ENCODE data around the gene ENPP1.

Gene ENPP1

GRCh38 chr6:131819572-131820124 is 11.8 kb downstream of the ENPP1 start:
- Histone ChIP-seq H3K4me1 (ENCODE audit: control insufficient read depth in 1 of 2, insufficient read depth in 1 of 2, low read depth in 1 of 2, low read length in 1 of 2) (no peaks in the 10 kb centered on the region), H3K4me3 (ENCODE audit: low read depth in 1 of 2, low read length in 1 of 2) (no peak overlapping the region), H3K36me3 (no peaks in the 10 kb centered on the region), H3K27ac (no peak overlapping the region), H3K27me3 (no peaks in the 10 kb centered on the region), H3K9me3 (no peaks in the 10 kb centered on the region)
- TF ChIP-seq CTCF (IDR thresholded peaks at IDR 0.05): no peak

DNA sequence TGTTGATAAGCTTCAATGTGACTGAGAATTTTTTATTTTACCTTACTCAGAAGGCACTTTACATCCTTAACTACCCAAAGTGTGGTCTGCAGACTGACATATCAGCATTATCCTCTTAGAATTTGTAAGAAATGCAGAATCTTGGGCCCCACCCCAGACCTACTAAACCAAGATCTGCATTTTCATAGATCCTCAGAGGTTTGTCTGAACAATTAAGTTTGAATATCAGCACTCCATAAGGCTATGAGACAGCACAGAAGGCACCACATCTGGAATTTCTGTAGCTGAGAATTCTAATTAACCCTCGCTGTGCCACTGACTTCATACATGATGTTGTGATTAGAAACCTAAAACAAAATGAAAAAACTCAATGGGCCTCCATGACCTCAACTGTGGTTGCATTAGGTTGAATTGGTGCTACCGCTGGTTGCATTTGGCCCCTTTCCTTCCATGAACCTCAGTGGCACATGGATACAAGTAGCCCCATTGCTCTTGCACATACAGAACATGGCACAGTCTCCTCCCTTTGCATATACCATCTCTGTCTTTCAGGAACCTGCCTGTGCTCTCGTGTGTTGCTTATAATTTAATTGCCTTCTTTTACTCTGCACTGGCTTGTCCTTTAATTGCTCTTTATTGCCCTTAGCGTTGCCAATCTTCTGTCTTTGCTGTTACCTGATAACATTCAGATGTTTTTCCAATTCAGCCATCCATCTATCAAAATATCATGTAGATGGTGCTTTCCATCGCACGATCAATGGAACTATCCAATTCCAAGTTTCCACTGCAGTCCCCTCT is 13.4 kb downstream of the ENPP1 start:
- H3K36me3 ChIP-seq: no peaks in the 10 kb centered on the region
- no peak overlapping the region for H3K27ac ChIP-seq
- H3K27me3 ChIP-seq: no peaks in the 10 kb centered on the region
- no peaks in the 10 kb centered on the region for H3K4me1 ChIP-seq (ENCODE audit: control insufficient read depth in 1 of 2, insufficient read depth in 1 of 2, low read depth in 1 of 2, low read length in 1 of 2)
- H3K4me3 ChIP-seq (ENCODE audit: low read depth in 1 of 2, low read length in 1 of 2): no peak overlapping the region
- no peak for TF ChIP-seq CTCF (IDR thresholded peaks at IDR 0.05)
- no peaks in the 10 kb centered on the region for H3K9me3 ChIP-seq

DNA sequence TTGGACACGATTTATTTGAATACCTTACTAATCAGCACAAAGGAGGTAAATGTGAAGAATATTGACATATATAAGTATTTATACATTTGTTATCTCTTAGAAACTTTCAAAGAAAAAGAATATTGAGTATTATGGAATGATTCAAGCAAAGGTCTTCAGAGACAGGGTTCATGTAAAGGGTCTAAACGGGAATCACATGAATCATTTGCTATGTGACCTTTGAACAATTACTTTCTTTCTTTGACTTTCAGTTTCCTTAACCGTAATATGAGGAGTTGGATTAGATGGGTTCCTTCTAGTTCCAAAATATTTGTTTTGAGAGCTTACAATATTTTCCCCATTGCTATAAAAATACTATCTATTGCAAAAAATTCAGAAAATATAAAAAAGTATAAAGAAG is 14.3 kb downstream of the ENPP1 start:
- Histone ChIP-seq H3K9me3 (no peaks in the 10 kb centered on the region), H3K4me1 (ENCODE audit: control insufficient read depth in 1 of 2, insufficient read depth in 1 of 2, low read depth in 1 of 2, low read length in 1 of 2) (no peaks in the 10 kb centered on the region), H3K4me3 (ENCODE audit: low read depth in 1 of 2, low read length in 1 of 2) (no peak overlapping the region), H3K36me3 (no peaks in the 10 kb centered on the region), H3K27ac (no peak overlapping the region), H3K27me3 (no peaks in the 10 kb centered on the region)
- no peak for TF ChIP-seq CTCF (IDR thresholded peaks at IDR 0.05)

DNA sequence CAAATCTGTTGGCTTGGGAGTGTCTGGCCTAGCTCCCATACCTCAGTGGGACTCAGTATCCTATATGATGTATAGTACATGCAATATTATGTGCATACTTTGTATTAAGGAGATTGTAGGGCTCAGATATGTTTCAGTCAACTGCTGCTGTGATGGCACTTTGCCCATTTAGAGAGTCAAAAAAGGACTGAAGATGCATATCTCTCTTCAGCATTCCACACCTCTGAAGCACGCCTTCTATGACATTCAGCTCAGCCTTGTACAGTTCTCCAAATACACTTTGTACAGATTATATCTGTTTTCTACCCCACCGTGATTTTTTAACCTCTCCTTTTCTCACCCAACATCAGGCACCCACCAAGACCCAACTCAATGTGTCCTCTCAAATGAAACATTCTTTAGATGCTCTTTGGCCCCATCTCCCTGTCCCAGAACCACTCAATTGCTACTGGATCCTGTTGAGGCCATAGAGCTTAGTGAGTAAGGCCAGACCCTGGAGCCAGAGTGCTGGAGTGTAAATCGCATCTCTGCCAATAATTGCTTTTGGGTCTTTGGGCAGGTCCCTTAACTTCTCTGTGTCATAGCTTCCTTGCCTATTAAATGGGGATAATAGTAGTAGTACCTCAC is 15.6 kb downstream of the ENPP1 start:
- no peaks in the 10 kb centered on the region for H3K27me3 ChIP-seq
- H3K4me3 ChIP-seq (ENCODE audit: low read depth in 1 of 2, low read length in 1 of 2): no peak overlapping the region
- no peak overlapping the region for H3K27ac ChIP-seq
- no peak for TF ChIP-seq CTCF (IDR thresholded peaks at IDR 0.05)
- no peaks in the 10 kb centered on the region for H3K9me3 ChIP-seq
- H3K4me1 ChIP-seq (ENCODE audit: control insufficient read depth in 1 of 2, insufficient read depth in 1 of 2, low read depth in 1 of 2, low read length in 1 of 2): no peaks in the 10 kb centered on the region
- no peaks in the 10 kb centered on the region for H3K36me3 ChIP-seq

GRCh38 chr6:131825946-131826345 is 18.1 kb downstream of the ENPP1 start:
- Histone ChIP-seq H3K4me3 (ENCODE audit: low read depth in 1 of 2, low read length in 1 of 2) (no peak overlapping the region), H3K27me3 (no peaks in the 10 kb centered on the region), H3K27ac (no peak overlapping the region), H3K4me1 (ENCODE audit: control insufficient read depth in 1 of 2, insufficient read depth in 1 of 2, low read depth in 1 of 2, low read length in 1 of 2) (no peaks in the 10 kb centered on the region), H3K9me3 (no peaks in the 10 kb centered on the region), H3K36me3 (no peaks in the 10 kb centered on the region)
- no peak for TF ChIP-seq CTCF (IDR thresholded peaks at IDR 0.05)
